Measurements from ENCODE around the gene UBAP2.
A peak's percentile ranks its signal among the peaks of the same experiment; 100 is the strongest.
"Not testable (repeated sequence)": the region's sequence is repeated elsewhere in the genome, so short reads cannot be mapped to it uniquely, and the experiment has no call there.

Gene UBAP2

GRCh38 chr9:33972698-33973097 is 76.0 kb downstream of the UBAP2 start:
- FAIRE-seq (no peak), DNase-seq (ENCODE audit: insufficient read length, low spot score) (no peak)

GRCh38 chr9:33964086-33964768 is 84.5 kb downstream of the UBAP2 start:
- DNase-seq (ENCODE audit: insufficient read length, low spot score) (no peak), FAIRE-seq (no peak)
- no peak for TF ChIP-seq CTCF (IDR thresholded peaks at IDR 0.05; ENCODE audit: insufficient read depth, missing control alignments)

More at GRCh38 chr9:33972698-33973097, 76.0 kb downstream of the UBAP2 start:
- TF ChIP-seq CTCF (IDR thresholded peaks at IDR 0.05; ENCODE audit: insufficient read depth, missing control alignments), result no peak

- DNase-seq (ENCODE audit: insufficient read length, low spot score); FAIRE-seq: not testable (repeated sequence)
Measured at GRCh38 chr9:33962468-33962867, 86.2 kb downstream of the UBAP2 start.

GRCh38 chr9:33959725-33960124 is 89.0 kb downstream of the UBAP2 start:
- FAIRE-seq (no peak), DNase-seq (ENCODE audit: insufficient read length, low spot score) (no peak)
- no peak for TF ChIP-seq CTCF (IDR thresholded peaks at IDR 0.05; ENCODE audit: insufficient read depth, missing control alignments)

- FAIRE-seq (no peak), DNase-seq (ENCODE audit: insufficient read length, low spot score) (no peak)
- no peak for TF ChIP-seq CTCF (IDR thresholded peaks at IDR 0.05; ENCODE audit: insufficient read depth, missing control alignments)
Measured at GRCh38 chr9:33956544-33956943, 92.1 kb downstream of the UBAP2 start.

- TF ChIP-seq CTCF (IDR thresholded peaks at IDR 0.05; ENCODE audit: insufficient read depth, missing control alignments), result no peak
- DNase-seq (ENCODE audit: insufficient read length, low spot score), result no peak
- no peak for FAIRE-seq
Measured at GRCh38 chr9:33952066-33952465, 96.6 kb downstream of the UBAP2 start.

GRCh38 chr9:33950371-33950770 is 98.3 kb downstream of the UBAP2 start:
- peak; percentile 70 for FAIRE-seq
- DNase-seq (ENCODE audit: insufficient read length, low spot score), result no peak
- no peak for TF ChIP-seq CTCF (IDR thresholded peaks at IDR 0.05; ENCODE audit: insufficient read depth, missing control alignments)
